AG10803 (cell line): Measurements from ENCODE around the gene ZSWIM8.
"Not testable (repeated sequence)": the region's sequence is repeated elsewhere in the genome, so short reads cannot be mapped to it uniquely, and the experiment has no call there.

Experiments used
- DNase-seq: peaks from one replicate; pipeline ENCODE4 v3.0.0; 2010; ENCODE audit warnings: low read depth
- H3K4me3 ChIP-seq: 2 replicates; pipeline ENCODE4 v1.5.1; 2011; ENCODE audit warnings: mild to moderate bottlenecking, low read length, control low read depth
- CTCF ChIP-seq: conservative IDR thresholded peaks from 2 replicates; pipeline ENCODE4 v1.5.1; 2011; ENCODE audit warnings: mild to moderate bottlenecking, low read length, control low read depth, inconsistent platforms

The ZSWIM8 gene

GRCh38 chr10:73791871-73792400, 6.5 kb downstream of the ZSWIM8 start:
- no peak overlapping the region for H3K4me3 ChIP-seq
- no peak for DNase-seq
- no peak for TF ChIP-seq CTCF

- no peak for TF ChIP-seq CTCF
- DNase-seq, result no peak
- no peak overlapping the region for H3K4me3 ChIP-seq
Measured at GRCh38 chr10:73793456-73793855, 8.1 kb downstream of the ZSWIM8 start.

- not testable (repeated sequence) for H3K4me3 ChIP-seq, DNase-seq
Measured at GRCh38 chr10:73795491-73795890, 10.1 kb downstream of the ZSWIM8 start.

- DNase-seq, H3K4me3 ChIP-seq: not testable (repeated sequence)
Measured at GRCh38 chr10:73796035-73796434, 10.6 kb downstream of the ZSWIM8 start.

GRCh38 chr10:73796766-73797165, 11.4 kb downstream of the ZSWIM8 start:
- no peak for DNase-seq
- no peak overlapping the region for H3K4me3 ChIP-seq
- no peak for TF ChIP-seq CTCF

- no peak for TF ChIP-seq CTCF
Measured at GRCh38 chr10:73797324-73798025, 12.1 kb downstream of the ZSWIM8 start.

GRCh38 chr10:73798087-73798486, 12.7 kb downstream of the ZSWIM8 start:
- DNase-seq, result no peak
- TF ChIP-seq CTCF, result no peak
- no peak overlapping the region for H3K4me3 ChIP-seq

More at GRCh38 chr10:73797324-73798025, 12.1 kb downstream of the ZSWIM8 start:
- H3K4me3 ChIP-seq, result no peak overlapping the region
- DNase-seq, result no peak

- DNase-seq, result no peak
- TF ChIP-seq CTCF, result no peak
- H3K4me3 ChIP-seq, result no peak overlapping the region
Measured at GRCh38 chr10:73798927-73799560, 13.6 kb downstream of the ZSWIM8 start.
